GM19023 (cell line): ENCODE data around the gene MPHOSPH10.
"Not testable (repeated sequence)": the region's sequence is repeated elsewhere in the genome, so short reads cannot be mapped to it uniquely, and the experiment has no call there.

Experiments used
- ATAC-seq: cut with Tn5 transposase; IDR thresholded peaks from one replicate; pipeline ENCODE4 v1.9.1; 2021; ENCODE audit warnings: mild to moderate bottlenecking, moderate library complexity; ENCODE audit not compliant: unreplicated experiment

The MPHOSPH10 gene, protein sequence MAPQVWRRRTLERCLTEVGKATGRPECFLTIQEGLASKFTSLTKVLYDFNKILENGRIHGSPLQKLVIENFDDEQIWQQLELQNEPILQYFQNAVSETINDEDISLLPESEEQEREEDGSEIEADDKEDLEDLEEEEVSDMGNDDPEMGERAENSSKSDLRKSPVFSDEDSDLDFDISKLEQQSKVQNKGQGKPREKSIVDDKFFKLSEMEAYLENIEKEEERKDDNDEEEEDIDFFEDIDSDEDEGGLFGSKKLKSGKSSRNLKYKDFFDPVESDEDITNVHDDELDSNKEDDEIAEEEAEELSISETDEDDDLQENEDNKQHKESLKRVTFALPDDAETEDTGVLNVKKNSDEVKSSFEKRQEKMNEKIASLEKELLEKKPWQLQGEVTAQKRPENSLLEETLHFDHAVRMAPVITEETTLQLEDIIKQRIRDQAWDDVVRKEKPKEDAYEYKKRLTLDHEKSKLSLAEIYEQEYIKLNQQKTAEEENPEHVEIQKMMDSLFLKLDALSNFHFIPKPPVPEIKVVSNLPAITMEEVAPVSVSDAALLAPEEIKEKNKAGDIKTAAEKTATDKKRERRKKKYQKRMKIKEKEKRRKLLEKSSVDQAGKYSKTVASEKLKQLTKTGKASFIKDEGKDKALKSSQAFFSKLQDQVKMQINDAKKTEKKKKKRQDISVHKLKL

DNA sequence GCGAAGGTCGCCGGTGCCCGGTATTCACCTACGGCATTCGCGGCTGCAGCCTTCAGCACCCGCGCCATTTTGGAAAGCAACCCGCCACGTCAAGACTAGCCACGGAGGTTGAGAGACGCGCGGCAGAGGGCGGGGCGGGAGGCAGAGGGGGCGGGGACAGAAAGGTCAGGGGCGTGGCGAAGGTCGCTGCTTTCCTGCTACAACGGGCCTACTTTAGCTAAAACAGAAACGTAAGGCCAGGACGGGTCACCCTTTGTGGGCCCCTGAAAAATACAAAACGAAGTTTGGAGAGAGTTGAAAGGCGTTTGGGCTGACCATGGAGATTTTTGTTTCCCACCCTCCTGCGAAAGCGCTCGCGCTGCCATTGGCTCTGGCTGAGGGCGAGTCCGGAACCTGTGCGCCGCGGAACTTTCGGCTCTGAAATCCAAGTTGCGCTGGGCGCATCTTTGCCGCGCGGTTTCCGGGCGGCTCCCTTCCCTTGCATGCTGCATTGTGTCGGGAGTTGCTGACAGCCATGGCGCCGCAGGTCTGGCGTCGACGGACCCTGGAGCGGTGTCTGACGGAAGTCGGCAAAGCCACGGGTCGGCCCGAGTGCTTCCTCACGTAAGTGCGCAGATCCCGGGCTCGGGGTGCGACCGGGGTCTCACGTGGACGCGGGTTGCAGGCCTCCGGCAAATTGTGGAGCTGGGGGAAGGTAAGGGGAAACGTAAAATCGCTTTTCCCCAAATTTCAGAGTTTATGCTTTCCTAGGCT lies at the start of gene MPHOSPH10, which contains the start of gene MCEE:
MPHOSPH10 (plus strand) TSS at position 483 of the 753 bp plus-strand sequence; CDS start at position 515, 32 bp downstream.
MCEE (minus strand) TSS at position 78 of the 753 bp plus-strand sequence; CDS start at position 68, 10 bp downstream.
- peak; percentile 96 for ATAC-seq

DNA sequence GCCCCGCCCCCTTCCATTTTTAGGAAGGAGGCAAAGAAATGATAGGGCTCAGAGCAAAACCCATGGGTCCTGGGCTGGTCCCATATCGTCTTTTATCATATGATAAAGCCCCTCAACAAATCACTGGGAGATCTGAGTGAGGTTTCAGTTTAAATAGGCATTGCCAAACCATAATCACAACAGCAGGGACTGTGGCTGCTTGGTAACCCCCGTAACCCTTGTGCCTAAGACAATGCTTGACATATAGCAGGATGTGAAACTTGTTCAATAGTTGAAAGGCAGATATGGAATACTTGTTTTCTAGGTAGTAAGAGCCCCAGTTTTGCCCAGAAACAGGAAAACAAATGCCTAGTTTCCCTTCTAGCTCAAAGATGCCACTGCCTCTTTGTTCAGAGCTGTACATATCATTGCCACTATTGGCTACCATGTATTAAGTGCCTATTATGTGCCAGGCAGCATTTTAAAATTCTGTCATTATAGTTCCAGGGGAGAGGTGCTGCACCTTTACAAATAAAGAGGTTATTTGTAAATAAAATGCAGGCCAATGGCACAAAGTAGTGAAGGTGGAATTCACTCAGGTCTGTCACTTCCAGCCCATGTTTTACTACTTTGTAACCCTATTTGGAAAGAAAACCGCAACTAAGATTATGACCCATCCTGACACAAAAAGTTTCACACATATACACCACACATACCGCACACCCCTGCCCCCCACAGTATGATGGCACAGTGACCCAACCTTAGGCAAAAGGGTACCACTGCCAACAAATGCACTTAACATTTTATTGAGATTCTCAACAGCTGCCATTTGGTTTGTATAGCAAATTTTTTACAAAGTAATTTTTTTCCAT lies 47.8 kb upstream of the MPHOSPH10 start:
- no peak for ATAC-seq

DNA sequence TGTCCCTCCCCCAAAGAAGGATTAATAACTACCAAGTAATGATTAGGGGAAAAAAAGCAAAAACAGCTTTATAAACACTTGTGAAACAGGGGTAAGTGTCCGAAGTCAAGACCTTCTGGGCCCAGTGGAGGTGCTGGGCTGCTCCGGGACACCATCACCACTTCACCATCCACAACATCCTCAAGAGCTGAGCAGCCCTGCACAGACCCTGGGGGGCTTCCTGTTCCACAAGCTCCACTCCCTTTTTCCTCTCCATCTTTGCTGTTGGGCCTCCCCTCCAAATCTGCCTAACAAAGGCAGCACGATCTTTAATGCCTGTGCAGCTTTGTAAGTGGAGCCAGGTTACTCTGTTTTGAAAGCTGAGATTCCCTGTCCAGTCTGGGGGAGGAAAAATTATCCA lies 47.1 kb upstream of the MPHOSPH10 start:
- ATAC-seq, result not testable (repeated sequence)

DNA sequence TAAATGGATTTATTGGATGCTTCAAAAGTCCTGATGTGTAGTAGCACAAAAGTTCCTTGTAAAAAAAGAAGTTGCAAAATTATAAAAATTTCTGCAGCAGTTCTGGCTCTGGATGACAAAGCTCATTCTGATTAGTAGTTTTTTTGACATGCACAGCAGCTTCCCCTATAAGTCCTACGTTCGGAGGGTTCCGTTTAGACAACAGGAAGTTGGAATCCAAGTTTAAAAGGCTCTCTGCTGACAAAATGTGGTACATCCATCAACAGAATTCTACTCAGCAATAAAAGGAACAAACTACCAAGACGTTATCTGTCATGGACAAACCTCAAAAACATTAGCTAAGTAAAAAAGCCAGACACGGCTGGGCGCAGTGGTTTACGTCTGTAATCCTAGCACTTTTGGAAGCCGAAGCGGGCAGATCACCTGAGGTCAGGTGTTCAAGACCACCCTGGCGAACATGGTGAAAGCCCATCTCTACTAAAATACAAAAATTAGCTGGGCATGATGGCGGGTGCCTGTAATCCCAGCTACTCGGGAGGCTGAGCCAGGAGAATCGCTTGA lies 46.6 kb upstream of the MPHOSPH10 start:
- not testable (repeated sequence) for ATAC-seq

DNA sequence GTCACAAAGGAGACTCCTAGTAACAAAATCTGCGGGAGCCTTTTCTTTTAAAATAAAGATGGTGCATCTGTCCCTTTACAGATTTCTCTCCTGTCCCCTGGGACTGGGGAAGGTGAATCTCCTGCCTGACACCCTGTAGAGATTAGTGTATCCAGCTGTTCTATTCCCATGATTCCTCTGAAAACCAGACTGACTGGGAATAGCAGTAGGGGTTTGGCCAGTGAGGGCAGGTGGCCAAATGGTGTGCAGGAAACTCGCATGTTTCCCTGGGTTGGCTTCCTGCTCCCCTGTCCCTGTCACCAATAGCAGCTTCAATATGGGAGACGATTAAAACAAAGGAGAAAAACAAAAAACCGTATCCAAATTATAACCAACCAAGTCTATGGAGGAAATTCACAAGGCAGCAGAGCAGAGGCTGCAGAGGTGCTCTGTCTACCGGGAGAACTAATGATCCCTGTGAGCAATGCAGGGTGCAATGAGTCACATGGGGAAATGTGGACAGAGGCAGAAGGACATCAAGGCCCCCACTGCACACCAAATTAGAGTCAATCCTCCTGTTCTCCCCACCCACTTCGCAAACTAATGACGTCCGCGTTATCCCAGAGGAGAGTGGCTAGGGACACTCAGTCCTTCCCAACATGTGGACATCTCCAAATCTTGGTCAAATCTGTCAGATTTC lies 45.0 kb upstream of the MPHOSPH10 start:
- not testable (repeated sequence) for ATAC-seq

DNA sequence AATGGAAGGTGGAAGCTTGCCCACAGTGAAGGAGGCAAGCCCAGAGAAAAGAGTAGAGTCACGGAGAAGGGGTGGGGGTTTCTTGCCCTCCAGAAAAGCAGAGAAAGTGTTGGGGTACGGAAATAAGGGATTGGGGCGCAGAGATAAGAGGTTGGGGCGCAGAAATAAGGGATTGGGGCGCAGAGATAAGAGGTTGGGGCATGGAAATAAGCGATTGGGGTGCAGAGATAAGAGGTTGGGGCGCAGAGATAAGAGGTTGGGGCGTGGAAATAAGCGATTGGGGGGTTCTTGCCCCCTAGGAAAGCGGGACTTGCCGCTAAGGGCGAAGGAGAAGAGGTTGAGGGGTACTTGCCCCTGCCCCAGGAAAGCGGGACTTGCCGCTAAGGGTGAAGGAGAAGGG lies 41.0 kb upstream of the MPHOSPH10 start:
- not testable (repeated sequence) for ATAC-seq

DNA sequence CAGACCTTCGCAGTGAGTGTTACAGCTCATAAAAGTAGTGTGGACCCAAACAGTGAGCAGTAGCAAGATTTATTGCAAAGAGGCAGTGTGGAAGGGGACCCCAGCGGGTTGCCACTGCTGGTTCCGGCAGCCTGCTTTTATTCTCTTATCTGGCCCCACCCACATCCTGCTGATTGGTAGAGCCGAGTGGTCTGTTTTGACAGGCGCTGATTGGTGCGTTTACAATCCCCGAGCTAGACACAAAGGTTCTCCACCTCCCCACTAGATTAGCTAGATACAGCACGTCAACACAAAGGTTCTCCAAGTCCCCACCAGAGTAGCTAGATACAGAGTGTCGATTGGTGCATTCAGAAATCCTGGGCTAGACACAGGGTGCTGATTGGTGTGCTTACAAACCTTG lies 38.6 kb upstream of the MPHOSPH10 start:
- ATAC-seq, result not testable (repeated sequence)

DNA sequence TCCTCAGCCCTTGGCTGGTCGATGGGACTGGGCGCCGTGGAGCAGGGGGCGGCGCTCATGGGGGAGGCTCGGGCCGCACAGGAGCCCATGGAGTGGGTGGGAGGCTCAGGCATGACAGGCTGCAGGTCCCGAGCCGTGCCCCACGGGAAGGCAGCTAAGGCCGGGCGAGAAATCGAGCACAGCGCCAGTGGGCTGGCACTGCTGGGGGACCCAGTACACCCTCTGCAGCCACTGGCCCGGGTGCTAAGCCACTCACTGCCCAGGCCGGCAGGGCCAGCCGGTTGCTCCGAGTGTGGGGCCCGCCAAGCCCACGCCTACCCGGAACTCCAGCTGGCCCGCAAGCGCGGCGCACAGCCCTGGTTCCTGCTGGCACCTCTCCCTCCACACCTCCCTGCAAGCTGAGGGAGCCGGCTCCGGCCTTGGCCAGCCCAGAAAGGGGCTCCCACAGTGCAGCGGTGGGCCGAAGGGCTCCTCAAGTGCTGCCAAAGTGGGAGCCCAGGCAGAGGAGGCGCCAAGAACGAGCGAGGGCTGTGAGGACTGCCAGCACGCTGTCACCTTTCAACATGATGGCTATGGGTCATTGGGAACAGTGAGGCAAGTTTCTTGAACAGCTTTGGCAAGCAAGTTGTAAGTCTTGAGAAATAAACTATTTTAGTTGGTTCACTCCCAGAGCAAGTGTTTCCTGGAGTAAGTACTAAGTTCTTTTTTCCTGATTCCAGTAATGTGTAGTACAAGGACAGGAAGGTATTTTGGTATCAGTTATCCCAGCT lies 37.8 kb upstream of the MPHOSPH10 start:
- not testable (repeated sequence) for ATAC-seq

DNA sequence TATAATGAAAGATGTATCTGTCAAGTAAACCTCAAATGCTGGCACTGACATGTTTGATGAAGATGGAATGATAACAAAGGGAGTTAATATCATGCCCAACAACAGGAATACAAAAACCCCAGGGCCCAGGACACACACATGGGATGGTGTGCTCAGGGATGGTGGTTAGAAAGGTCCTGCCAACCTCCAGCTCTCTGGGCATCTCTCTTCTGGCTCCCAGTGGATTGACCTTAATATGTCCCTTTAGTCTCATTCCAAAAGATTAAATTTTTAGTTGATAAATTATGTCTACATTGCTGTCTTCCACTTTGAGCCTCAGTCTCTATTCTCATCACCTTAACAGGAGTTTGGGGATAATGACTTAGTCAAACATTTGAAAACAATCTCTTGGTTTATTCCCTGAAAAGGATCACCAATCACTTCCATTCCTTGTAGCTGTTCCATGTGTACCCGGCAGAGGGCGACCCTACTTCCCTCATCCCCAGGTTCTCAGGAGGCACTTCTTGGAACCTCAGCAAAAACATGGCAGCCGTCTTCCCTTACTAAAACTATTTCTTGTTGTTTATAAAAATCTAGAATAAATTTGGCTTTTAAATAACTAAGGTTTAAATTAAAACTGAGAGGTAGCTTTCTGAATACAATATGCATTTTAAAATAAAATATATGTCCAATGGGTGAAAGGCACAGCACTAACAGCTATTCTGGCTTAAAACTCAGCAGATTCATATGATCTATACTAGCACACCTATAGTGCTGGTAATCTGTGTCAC lies 30.1 kb upstream of the MPHOSPH10 start:
- no peak for ATAC-seq

DNA sequence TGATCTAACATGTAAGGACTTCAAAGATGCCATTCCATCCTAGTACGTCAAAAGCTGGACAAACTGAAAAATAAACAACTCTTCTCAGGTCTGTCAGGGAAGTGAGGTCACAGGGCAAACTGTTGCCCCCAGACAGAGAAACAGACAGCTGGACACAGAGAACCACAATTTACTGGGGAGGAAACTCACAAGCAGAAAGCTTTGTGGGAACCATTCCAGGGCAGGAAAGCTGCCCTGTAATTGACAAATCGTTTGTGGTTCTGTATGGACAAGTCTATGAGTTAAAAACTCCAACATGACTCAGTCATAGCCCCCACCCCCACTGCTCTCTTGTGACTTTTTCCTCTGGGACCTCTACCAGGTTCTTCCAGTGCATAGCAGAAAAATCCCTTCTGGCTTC lies 28.8 kb upstream of the MPHOSPH10 start:
- ATAC-seq, result no peak

DNA sequence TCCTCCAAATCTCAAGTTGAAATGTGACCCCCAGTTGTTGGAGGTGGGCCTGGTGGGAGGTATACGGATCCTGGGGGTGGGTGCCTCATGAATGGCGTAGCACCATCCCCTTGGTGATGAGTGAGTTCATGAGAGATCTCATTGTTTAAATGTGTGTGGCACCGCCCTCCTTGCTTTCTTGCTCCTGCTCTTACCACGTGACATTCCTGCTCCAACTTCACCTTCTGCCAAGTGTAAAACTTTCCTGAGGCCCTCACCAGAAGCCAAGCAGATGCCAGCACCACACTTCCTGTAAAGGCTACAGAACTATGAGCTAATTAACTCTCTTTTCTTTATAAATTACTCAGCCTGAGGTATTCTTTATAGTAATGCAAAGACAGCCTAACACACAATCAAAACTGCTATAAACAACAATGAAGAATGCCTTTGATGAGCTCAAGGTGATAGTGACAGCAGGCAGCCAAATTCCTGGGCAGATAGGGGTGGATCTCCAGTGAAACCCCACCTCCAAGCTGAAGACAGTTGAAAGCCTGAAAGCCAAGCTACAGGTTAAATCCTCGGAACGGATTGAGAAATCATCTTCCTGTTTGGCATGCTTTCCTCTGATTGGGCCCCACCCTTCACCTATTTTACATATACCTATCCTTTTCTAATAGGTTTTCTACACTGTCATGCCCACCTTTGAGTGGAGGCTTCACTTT lies 27.3 kb upstream of the MPHOSPH10 start:
- no peak for ATAC-seq

DNA sequence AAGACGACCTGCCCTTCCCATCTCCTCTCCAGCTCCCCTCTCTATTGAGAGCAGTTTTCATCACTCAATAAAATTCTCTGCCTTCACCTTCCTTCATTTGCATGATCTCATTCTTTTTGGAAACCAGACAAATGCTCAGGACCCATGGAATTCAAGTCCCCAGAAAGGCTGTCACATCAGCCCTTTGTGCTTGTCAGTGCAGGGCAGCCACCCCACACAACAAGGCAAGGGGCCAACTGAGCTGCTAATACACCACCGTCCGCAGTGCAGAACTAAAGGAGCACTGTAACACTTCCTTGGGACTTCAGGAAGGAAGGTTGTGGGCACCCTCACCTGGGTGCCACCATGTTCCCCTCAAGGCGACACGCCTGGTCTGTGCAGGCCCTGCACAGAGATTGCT lies 26.6 kb upstream of the MPHOSPH10 start:
- ATAC-seq, result no peak

DNA sequence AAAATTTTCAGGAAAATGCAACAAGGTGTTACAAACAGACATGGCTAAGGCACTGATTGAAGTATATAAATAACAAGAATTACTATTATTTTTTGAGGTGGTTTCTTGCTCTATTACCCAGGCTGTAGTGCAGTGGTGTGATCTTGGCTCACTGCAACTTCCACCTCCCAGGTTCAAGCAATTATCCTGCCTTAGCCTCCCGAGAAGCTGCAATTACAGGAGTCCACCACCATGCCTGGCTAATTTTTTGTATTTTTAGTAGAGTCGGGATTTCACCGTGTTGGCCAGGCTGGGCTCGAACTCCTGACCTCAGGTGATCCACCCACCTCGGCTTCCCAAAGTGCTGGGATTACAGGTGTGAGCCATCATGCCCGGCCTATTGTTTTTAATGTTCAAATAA lies 24.0 kb upstream of the MPHOSPH10 start:
- ATAC-seq, result not testable (repeated sequence)

DNA sequence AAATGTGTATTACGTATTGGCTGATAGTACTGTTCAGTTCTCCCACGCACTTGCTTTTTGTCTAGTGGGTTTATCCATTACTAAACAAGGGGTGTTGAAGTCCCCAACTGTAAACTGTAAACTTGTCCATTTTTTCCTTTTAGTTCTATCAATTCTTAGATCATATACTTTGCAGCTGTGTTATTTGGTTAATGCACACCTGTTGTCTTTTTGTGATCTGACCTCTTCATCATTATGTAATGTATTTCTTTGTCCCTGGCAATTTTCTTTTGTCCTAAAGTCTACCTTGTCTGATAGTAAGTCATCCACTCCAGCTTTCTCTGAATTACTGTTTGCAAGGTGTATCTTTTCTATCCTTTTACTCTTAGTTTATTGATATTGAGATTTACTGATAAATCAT lies 22.3 kb upstream of the MPHOSPH10 start:
- ATAC-seq, result no peak

DNA sequence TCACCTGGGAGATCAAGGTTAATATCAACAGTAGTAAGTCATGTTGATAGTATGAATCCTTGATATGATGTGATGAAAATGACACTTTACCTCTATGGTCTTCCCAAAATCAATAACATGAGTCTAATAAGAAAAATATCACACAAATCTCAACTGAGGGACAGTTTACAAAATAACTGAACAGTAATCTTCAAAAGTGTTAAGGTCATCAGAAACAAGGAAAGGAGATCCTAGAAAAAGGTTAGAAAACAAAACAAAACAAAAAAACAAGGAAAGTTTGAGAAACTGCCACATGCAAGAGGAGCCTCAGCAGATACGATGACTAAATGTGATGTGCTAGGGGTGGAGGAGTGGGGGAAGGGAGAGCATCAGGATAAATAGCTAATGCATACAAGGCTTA lies 16.6 kb upstream of the MPHOSPH10 start:
- ATAC-seq, result no peak

DNA sequence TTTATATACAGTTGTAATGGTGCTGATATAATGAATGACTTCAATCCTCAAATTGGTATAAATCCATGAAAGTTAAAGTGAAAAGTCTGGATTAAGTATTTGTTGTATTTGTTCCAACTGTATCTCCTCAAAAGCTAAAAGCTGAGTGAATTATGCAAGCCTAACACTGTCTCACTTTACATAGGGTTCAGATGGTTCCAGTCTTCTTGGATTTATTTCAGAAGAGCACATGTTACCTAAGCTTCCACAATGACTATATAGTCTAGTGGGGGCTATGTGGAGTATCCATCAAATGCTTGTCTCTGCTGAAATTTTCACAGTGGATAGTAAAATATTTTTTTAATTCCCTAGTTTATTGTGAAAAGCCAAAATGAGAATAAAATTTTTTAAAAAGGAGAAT lies 13.4 kb upstream of the MPHOSPH10 start:
- ATAC-seq, result no peak

DNA sequence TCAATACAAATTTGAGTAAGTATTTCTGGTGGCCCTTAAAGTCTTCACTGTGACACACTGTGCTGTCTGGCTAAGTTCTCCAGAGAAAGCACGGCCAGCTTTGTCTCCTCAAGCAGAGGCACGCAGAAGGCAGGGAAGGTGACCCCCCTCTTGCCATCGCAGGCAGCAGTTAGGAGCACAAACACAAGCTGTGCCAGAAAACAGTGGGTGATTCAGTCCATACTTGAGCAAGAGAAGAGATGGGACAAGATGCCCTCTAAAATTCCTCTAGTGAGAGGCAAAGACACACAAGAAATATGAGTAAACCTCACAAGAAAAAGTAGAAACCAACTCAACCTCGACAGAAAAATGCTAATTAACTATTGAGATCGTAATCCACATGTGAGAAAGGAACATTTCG lies 10.2 kb upstream of the MPHOSPH10 start:
- no peak for ATAC-seq
